Stimulated activated CD4-positive, alpha-beta T cell treated with anti-CD3 and anti-CD28 coated beads, Interleukin-12 subunit alpha, Interleukin-12 subunit beta, amount 100 ng/mL, for 4 hours (primary cell): ENCODE results near the gene CHST12.
"Not testable (repeated sequence)": the region's sequence is repeated elsewhere in the genome, so short reads cannot be mapped to it uniquely, and the experiment has no call there.

Experiments used
- DNase-seq: peaks from one replicate; pipeline ENCODE4 v3.0.0-alpha.2; 2020

CHST12 gene

DNA sequence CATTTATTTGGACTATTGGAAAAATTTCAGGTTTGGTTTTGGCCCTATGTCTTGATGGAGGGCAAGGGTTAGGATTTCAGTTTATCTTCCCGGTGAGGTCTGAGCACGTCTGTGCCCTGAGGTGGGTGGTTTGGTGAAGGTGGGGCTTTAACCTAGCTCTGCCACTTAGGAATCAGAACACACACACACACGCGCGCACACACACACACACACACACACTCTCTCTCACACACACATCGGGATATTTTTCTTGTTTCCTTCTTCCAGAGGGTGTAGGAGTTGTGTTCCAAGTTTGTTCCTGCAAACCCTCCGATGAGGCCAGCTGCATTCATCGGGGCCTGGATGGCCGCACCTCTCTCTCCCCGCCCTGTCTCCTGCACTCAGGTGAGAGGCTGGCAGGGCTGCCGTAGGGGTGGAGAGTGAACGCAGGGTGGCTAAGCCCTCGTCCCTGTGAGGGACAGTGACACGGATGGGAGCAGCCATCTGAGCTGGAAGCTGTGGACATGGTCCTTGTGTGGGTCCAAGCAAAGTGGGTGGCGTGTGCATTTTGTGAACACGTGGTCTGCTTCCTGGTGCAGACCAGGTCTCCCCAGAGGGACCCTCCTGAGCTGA is 34.2 kb downstream of the CHST12 start:
- no peak for DNase-seq

DNA sequence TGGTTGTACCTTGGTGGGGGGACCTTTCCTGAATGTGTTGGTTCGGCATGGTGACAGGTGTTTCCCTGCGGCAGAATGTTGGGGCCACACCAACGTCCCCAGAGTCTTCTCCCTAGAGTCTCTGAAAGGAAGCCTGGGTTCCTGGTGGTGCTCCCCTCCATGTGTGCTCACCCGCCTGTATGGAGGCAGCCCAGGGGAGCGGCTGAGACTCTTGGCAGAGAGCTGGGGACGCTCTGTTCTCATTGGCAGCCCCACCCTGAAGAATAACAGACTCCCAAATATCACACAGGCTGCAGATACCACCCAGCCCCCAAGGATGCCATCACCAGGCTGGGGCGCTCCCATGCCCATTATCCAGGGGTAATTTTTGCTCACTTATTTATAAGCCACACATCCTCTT is 34.8 kb downstream of the CHST12 start:
- no peak for DNase-seq

DNA sequence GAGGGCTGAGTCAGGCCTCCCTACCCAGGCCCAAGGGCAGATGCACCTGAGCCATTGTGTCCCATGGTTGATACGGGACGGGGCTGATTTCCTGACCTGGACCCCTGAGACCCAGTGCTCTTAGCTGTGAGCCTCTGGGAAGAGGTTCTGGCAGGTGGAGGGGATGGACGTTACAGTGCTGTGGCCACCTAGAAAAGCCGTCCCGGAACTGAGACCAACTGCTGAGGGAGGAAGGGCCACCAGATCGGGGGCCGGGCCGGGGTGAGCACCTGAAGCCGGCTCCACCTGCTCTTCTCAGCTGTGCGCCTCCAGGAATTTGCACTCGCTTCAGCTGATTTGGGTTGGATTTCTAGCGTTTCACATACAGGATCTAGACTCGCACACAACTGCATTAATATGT is 35.4 kb downstream of the CHST12 start:
- DNase-seq = no peak

DNA sequence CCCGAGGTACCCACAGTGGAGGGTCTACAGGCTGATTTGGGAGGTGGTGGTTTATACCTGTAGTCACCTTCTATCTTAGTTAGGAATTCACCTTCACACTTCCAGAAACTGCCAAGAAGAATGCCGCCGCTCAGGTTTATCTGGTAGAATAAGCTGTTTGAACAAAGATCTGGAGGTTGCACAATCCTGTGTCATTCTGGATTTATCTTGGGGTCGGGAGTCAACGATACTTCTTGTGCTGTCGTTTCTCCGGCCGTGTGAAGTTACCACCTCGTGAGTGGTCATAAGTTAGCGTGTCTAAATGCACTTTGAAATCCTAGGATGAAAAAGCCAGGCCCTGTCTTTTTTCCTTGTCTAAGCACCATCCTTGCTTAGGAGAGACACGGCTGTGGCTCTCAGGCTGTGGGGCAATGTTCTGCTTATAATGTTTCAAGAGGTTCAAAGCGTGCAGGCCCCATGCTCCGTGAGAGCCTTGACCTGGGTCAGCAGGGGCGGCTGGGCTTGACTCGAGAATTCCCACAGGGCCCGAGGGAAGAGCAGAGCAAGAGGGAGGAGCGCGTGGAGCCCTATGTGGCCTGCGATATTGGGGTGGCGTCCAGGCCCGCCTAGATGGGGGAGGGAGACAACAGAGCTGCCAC is 37.3 kb downstream of the CHST12 start:
- DNase-seq = no peak

DNA sequence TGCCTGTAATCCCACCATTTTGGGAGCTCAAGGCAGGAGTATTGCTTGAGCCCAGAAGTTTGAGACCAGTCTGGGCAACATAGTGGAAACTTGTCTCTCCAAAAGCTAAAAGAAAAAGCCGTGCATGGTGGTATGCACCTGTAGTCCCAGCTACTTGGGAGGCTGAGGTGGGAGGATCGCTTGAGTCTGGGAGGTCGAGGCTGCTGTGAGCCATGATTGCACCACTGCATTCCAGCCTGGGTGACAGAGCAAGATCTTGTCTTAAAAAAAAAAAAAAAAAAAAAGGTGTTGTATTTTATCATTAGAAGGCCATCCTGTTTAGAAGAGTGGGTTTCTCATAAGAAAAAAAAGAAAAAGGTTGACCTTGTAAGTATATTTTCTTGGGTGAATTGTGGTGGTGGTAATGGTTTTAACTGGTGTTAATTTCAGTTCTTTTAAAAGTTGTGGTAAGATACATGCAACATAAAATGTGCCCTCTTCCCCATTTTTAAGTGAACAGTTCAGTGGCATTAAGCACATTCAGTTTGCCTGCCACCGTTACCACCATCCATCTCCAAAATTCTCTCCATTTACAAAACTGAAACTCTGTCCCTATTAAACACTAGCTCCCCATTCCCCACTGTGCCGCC is 38.1 kb downstream of the CHST12 start:
- DNase-seq = no peak

DNA sequence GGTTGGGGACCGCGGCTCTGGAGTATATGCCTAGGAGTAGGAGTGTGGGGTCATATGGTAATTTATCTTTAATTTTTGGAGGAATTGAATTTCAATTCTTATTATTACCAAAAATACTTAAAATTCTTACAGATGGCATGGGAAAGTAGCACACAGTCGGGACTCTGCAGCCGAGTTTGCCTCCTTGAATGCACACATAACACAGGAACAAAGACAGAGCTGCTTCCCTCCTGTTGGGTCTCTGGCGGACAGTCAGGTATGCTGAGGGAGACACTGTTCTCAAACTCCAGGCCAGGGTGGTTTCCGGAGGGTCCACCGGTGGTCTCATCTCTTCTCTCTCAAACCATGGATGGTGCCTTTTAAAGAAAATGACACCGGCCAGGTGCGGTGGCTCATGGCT is 40.1 kb downstream of the CHST12 start:
- no peak for DNase-seq

DNA sequence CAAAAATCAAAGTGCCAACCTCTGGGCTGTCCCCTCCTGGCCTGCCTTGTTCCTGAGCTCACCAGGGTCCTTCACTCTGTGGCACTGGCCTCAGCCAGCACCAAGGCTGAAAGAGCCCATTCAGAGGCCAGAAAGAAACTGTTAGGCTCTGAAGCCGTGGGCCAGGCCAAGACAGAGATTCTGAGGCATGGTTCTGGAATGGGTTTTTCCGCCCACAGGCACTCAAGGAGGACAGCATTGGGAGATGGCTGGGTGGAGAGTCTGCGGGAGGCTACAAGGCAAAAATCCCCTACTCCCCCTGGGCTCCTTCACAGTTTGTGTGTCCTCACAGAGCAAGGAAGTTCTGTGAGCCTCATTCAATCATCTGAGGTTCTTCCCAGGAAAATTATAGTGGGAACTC is 41.1 kb downstream of the CHST12 start:
- no peak for DNase-seq

DNA sequence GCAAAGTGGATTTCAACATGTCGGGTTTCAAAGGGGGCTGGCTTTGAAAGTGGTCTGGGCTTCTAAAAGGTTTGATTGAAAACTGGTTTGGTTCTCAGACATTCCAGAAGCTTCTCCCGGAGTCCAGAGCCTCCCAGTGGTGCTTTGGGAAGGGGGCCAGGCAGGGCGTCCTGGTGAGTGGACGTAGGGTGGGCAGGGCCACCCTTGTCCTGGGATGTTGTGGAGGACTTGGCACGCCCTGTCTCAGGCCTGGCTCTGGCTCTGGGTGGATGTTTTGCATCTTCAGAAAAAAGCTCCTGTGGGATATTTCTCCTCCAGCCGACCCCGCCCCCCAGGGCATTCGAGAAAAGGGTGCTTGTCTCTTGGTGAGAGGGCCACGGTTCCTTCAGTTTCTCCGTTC is 41.6 kb downstream of the CHST12 start:
- no peak for DNase-seq

DNA sequence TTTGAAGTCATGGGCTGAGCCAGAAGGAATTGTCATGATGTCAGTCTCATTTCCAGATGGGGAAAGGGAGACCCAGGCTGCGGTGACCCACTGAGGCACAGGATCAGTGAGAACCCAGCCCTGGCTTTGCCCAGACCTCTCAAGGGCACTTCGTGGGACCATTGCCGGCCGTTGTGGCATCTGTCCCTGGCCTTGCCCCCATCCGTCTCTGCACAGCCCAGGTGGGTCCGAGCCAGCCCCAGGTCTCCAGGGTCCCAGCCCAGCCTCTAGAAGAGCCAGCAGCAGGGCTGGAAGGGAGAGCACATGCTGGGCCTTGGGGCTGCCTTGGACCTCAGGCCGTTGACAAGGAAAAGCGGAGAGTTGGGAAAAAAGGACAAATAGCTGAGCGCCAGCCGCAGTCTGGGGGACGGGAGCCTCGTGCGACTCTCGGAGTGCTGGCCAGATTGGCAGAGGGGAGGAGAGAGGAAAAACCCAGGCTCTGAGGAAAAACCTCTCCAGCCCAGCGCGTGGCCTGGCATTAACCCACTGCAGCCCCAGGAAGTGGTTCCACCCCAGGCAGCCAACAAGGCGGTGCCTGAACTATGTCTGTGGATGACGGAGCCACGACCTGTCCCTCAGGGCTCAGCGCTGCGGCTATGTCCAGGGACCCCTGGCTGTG is 42.6 kb downstream of the CHST12 start:
- DNase-seq = no peak

DNA sequence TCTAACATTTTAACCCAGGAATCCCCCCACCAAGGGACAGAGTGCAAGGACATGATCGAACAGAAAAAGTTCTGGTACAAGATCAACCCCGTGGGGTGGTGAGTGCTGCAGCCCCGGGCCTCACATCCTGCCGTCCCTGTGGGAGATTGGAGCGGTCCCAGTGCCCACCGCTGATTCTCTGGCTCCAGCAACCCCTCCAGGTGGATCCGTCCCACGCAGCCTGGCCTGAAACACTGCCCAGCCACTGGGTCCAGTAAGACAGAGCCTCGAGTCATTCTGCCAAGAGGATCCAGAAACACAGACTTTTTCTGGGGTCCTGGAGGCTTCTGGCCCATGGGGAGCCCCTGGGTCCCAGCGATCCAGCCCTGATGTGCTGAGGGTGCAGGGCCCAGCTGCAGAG is 43.3 kb downstream of the CHST12 start:
- DNase-seq = no peak

DNA sequence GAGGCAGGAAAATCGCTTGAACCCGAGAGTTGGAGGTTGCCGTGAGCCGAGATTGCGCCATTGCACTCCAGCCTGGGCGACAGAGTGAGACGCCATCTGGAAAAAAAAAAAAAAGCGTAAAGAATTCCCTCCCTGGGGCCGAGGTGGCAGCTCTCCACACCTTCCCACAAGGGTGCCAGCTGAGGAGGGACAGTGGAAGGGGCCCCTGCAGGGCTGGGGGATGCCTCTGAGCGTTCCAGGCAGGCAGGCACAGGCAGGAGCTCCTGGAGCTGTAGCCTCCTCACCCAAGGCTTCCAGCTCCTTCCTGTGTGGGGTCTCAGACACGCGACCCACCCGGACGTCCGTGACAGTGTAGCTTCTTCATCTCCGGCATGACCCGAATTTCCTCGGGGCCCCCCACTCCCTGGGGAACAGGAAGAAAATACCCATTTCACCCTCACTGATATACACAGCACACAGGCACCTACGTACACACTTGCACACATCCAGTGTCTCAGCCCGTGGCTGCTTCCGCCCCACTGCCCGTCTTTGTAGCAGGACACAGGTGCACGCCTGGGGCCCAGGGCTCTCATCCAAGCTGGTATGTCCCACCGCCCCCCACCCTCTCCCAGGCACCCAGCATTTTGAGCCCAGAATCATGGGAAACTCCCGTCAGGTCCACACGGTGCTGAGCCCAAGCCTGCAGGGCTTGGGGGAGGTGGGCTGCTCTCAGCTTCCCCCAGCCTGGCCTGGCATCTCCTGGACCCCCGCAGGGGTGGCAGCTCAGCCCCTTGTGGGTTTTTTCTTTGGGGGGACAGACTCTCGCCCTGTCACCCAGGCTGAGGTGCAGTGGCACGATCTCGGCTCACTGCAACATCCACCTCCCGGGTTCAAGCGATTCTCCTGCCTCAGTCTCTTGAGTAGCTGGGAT is 47.0 kb downstream of the CHST12 start:
- no peak for DNase-seq

DNA sequence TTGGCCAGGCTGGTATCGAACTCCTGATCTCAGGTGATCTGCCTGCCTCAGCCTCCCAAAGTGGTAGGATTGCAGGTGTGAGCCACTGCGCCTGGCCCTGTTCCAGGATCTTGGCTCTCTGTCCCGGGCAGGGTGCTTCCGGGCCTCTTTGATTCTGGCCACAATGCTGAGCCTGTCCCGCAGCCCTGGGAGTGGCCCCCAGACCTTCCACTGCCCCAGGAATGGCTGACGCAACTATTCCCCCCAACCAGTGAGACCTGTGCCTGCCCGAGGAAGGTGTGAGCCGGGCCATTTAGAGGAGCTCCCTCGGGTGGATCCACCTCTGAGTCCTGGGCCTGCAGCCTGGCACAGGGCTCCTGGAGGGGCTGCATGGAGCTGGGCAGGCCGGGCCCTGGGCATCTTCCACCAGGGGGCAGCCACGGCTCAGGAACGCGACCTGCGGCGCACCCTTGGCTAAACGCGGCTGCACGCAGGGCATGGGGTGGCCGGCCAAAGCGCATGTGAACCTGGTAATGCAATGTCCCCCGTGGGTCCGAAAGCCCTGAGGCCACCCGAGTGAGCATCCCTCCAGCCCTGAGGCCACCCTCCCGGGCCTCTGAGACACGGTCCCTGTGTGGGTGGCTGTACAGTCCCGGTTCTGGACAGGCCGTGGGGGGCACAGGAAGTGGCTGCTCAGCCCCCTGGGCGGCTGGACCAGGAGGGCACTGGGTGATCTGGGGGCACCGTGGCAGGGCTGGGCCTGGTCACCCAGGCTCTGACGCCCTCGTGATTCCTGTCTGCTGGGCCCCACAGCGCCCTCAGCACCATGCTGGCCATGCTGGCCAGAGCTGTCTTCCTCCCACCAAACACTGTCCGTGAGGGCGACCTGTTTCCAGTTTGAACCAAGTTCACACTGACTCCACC is 48.0 kb downstream of the CHST12 start:
- peak; percentile 87 for DNase-seq

DNA sequence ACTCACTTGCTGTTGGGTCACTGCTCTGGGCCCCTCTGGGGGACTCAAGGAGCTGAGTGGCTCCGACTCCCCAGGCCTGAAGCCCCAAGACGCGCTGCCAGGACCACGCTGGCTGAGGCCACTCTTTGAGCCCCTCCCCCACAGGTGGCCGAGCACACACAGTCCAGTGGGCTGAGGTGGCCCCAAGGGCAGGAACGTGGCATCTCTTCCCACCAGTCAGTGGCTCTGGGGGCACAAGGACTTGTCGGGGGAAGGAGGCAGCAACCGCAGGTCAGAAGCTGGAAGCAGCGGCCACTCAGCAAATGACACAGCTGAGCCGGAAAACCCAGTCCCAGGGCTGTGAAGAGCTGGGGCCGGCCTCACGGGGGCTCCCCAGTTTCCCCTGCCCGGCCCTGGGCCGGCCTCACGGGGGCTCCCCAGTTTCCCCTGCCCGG is 48.7 kb downstream of the CHST12 start:
- no peak for DNase-seq

DNA sequence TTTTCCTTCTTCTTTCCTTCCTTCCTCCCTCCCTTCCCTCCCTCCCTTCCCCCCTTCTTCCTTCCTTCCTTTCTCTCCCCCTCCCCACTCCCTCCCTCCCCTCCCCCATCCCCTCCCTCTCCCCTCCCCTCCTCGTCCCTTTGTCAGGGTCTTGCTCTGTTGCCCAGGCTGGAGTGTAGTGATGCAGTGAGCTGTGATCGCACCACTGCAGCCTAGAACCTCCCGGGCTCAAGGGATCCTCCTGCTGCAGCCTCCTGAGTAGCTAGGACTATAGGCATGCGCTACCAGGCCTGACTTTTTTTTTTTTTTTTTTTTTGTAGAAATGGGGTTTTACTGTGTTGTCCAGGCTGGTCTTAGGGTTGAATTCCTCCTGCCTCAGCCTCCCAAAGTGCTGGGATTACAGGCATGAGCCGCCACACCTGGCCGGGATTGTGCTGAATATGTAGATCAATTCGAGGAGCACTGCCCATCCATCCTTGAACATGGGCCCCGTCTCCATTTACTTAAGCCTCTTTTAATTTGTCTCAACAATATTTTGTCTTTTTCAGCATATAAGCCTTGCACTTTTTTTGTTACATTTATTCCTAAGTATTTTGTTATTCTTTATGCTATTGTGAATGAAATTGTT is 49.3 kb downstream of the CHST12 start:
- no peak for DNase-seq

DNA sequence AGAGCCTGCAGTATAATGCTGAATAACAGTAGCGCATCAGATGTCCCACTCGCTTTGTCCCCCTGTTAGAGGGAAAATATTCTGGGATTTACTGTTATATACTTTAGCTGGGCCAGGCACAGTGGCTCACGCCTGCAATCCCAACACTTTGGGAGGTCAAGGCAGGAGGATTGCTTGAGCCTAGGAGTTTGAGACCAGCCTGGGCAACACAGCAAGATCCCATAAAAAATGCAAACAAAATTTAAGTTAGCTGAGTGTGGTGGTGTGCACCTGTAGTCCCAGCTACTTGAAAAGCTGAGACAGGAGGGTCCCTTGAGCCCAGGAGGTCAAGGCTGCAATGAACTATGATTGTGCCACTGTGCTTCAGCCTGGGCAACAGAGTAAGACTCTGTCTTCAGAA is 50.4 kb downstream of the CHST12 start:
- not testable (repeated sequence) for DNase-seq

DNA sequence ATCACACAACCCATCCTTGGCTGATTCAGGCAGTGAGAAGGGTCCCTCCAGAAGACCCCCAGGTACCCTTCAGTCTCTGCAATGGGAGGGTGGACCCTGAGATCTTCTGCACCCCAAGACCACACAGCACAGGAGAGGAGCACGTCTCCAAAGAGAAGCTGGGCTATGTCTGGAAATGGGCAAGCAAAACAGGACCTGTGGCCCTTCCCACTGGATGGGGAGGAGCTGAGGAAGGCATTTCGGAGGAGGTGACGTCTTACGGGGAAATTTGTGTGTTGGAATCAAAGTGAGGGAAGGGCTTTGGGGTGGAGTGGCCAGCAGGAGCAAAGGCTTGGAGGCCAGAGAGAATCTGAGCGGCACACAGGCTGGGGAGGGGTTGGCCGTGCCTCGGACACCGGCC is 56.3 kb downstream of the CHST12 start:
- no peak for DNase-seq

DNA sequence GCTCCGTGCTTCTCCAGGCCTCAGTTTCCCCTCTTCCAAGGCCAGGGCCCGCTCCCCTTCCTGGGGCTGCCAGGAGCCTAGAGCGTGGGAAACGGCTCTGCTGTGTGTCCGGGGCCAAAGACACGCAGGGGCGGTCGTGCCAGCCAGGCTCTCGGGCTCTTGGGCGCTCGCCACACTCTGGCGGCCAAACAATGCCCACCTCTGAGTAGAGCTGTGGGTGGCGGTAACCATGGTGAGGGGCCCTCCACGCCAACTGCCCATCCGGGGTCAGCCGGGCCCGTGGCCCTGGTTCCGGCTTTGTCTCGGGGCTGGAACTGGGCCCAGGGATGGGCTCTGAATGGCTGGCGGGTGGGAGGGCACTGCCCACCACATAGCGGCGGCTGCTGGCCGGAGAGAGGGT is 56.8 kb downstream of the CHST12 start:
- no peak for DNase-seq

DNA sequence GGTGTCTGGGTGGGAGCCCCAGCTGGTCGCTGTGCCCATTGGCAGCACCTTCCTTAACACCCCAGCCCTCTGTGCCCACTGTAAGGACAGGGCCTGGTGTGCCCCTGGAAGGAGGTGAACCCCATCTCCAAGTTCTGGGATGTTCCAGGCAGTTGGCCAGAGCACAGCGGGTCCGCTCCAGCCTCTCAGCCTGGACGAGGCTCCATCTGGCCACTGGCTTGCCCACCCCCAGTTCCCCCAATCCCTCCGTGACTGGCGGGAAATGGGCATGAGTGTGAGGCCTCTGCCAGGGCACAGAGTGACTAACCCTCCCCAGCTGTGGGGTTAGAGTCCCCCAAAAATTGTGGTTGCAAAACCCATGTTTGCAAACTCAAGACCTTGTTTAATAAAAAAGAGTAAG is 57.2 kb downstream of the CHST12 start:
- DNase-seq = no peak

DNA sequence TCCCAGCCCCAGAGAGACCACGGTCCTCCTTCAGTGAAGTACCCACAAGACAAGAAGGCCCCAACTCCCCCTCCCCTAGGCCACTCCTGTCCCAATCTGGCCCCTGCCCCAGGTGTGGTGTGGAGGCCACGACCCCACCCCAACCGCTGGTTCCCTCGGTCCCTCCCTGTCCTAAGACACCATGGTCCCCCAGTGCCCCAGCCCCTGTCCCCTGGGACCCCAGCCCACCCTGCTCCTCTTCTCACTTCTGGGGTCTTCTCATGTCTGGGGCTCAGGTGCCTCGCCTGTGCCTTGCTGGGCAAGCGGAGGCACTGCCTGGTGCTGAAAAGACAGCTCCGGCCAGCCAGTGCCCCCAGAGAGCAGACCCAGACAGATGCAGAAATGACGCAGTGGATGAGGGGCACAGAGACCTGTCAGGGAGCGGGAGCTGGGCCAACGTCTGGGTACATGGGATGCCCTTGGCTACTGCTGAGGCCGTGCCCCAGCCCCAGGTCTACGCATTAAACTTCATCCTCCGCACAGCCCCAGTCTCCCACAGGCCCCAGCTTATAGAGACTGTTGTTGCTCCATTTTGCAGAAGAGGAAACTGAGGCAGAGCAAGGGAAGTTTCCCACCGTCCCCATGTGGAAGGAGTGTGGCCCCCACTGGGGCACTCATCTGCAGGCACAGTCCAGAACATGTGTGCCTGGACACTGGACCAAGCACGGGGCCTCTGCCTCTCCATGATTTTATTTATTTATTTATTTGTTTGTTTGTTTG is 58.0 kb downstream of the CHST12 start:
- DNase-seq = no peak

DNA sequence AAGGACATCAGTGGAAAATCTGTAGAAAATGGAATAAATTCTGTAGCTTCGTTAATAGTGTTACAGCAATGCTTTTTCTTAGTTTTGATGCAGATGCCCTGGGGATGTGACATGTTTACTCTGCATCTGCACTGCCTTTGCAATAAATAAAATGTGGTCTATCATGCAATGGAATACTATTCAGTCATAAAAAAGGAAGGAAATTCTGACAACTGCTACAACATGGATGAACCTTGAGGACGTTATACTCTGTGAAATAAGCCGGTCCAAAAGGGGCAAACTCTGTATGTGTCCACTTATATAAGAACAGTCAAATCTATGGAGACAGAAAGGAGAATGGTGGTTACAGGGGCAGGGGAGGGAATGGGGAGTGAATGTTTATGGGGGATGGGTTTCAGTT is 59.3 kb downstream of the CHST12 start:
- DNase-seq = no peak

DNA sequence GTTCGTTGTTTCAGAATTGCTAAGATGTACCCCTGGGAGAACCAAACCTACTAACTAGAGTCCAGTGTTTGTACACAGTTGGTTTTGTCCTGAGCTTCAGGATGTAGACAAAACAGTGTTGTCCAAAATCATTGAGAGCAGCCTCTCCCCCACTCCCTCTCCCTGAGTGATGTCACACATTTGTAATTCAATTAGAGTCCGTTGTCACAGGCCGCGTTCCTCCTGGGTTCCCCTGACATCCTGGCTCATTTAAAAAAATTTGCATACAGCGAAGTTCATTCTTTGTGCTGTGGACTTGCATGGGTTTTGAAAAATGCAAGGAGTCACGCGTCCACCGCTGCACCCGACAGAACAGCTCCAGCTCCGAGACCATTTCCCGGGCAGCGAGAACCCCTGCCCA is 62.5 kb downstream of the CHST12 start:
- DNase-seq = no peak
